A549 (cell line): ENCODE measurements around the gene THPO. TPM values are rescaled to one million over a fixed set of nuclear protein-coding genes. Genes with fewer than 3 reads are reported as not detected.

Source experiments
- ATAC-seq, 2 experiments: fragments of 200-7000 bp in 1 of 2; fragments of >200 bp in 1 of 2; cut with Nextera tagmentation in 1 of 2; cut with Tn5 transposase in 1 of 2; 3 replicates each; pipeline versions ENCODE4 v1.8.0 to v1.9.1; 2018 to 2020; ENCODE audit warnings: mild to moderate bottlenecking in 1 of 2, moderate library complexity in 1 of 2
- CTCF ChIA-PET: fragments of 300-600 bp; sonication (Branson Sonifier 250); formaldehyde crosslinking; extraction: SDS; loops from one replicate; lab custom pipeline; 2021; ENCODE audit warnings: antibody characterized with exemption, inconsistent platforms; lab: Yijun Ruan, JAX
- POLR2A ChIA-PET: fragments of 350-600 bp; formaldehyde crosslinking; extraction: SDS; loops from one replicate; lab custom pipeline; 2021; ENCODE audit warnings: antibody characterized with exemption, inconsistent platforms; lab: Yijun Ruan, JAX
- DNase-seq, 2 experiments: peaks; one replicate each; pipeline versions ENCODE4 v3.0.0 to v3.0.0-alpha.2; 2011 to 2016; ENCODE audit warnings: low read depth in 1 of 2, low spot score in 1 of 2
- FAIRE-seq: peaks from 2 replicates; lab custom pipeline; 2011; peaks lifted over from hg19 to GRCh38; lab: Jason Lieb, UNC
- H3K27ac ChIP-seq, 2 experiments: fragments of >200 bp; sonication (Bioruptor Twin); formaldehyde crosslinking; 3 replicates each; pipeline ENCODE4 v1.5.1; 2016 to 2017
- H3K4me1 ChIP-seq: fragments of >200 bp; sonication (Bioruptor Twin); formaldehyde crosslinking; 3 replicates; pipeline ENCODE4 v1.6.1; 2016
- H3K4me2 ChIP-seq: fragments of >200 bp; sonication (Bioruptor Twin); formaldehyde crosslinking; 3 replicates; pipeline ENCODE4 v1.6.1; 2016
- H3K4me3 ChIP-seq: fragments of >200 bp; sonication (Bioruptor Twin); formaldehyde crosslinking; 3 replicates; pipeline ENCODE4 v1.5.1; 2016
- H3K9me3 ChIP-seq: fragments of >200 bp; sonication (Bioruptor Twin); formaldehyde crosslinking; 3 replicates; pipeline ENCODE4 v1.6.1; 2016
- CBX2 ChIP-seq: fragments of 200-600 bp; sonication (generic); IDR thresholded peaks from 2 replicates; pipeline ENCODE4 v1.6.1; 2016; ENCODE audit warnings: low read depth, mild to moderate bottlenecking, borderline replicate concordance
- CBX8 ChIP-seq: fragments of 200-600 bp; sonication (generic); IDR thresholded peaks from 2 replicates; pipeline ENCODE4 v1.6.1; 2016
- CEBPB ChIP-seq, 2 experiments: fragments of >200 bp in 1 of 2; sonication (Bioruptor Twin) in 1 of 2; formaldehyde crosslinking in 1 of 2; IDR thresholded peaks; 2 replicates each; pipeline ENCODE4 v1.6.1; 2012 to 2016
- EHMT2 ChIP-seq: fragments of 200-600 bp; sonication (generic); IDR thresholded peaks from 2 replicates; pipeline ENCODE4 v1.6.1; 2016; ENCODE audit warnings: antibody characterized with exemption, low read depth, mild to moderate bottlenecking, moderate library complexity
- GATA3 ChIP-seq: IDR thresholded peaks from 2 replicates; pipeline ENCODE4 v1.6.1; 2012; ENCODE audit warnings: borderline replicate concordance
- HEYL ChIP-seq: fragments of 250-450 bp; sonication (Bioruptor Pico); IDR thresholded peaks from 2 replicates; pipeline ENCODE4 v1.8.0; 2021; ENCODE audit warnings: mild to moderate bottlenecking, moderate library complexity
- HOXA7 ChIP-seq: fragments of 250-450 bp; sonication (Bioruptor Pico); IDR thresholded peaks from 2 replicates; pipeline ENCODE4 v1.5.0; 2020; ENCODE audit warnings: mild to moderate bottlenecking, moderate library complexity
- HOXB13 ChIP-seq: fragments of 250-450 bp; sonication (Bioruptor Pico); IDR thresholded peaks from 2 replicates; pipeline ENCODE4 v1.5.0; 2020; ENCODE audit warnings: low read depth, mild to moderate bottlenecking, moderate library complexity
- HOXB5 ChIP-seq: fragments of 250-450 bp; sonication (Bioruptor Pico); IDR thresholded peaks from 2 replicates; pipeline ENCODE4 v1.5.0; 2020; ENCODE audit warnings: mild to moderate bottlenecking, moderate library complexity
- JUNB ChIP-seq: fragments of >200 bp; sonication (Bioruptor Twin); formaldehyde crosslinking; IDR thresholded peaks from 2 replicates; pipeline ENCODE4 v1.6.1; 2016
- MAFK ChIP-seq: fragments of 450-650 bp; IDR thresholded peaks from 2 replicates; pipeline ENCODE4 v1.6.1; 2014; ENCODE audit not compliant: partially characterized antibody
- MYC ChIP-seq: IDR thresholded peaks from 2 replicates; pipeline ENCODE4 v1.6.1; 2012; ENCODE audit warnings: mild to moderate bottlenecking, inconsistent platforms, low read length, improper control_type of control experiment, borderline replicate concordance
- NFE2L2 ChIP-seq: fragments of 150-350 bp; conservative IDR thresholded peaks from 2 replicates; pipeline ENCODE4 v1.6.1; 2014; ENCODE audit warnings: low read length
- NPAS2 ChIP-seq: fragments of 250-450 bp; sonication (Bioruptor Pico); IDR thresholded peaks from 2 replicates; pipeline ENCODE4 v1.8.0; 2022; ENCODE audit warnings: mild to moderate bottlenecking, moderate library complexity, borderline replicate concordance
- POLR2A ChIP-seq: IDR thresholded peaks from 2 replicates; pipeline ENCODE4 v1.6.1; 2012; ENCODE audit warnings: mild to moderate bottlenecking, low read length
- RAD21 ChIP-seq, 2 experiments: fragments of >200 bp in 1 of 2; sonication (Bioruptor Twin) in 1 of 2; formaldehyde crosslinking in 1 of 2; IDR thresholded peaks in 1 of 2; conservative IDR thresholded peaks in 1 of 2; 2 replicates in 1 of 2; 3 replicates in 1 of 2; pipeline ENCODE4 v1.6.1; 2012 to 2018; ENCODE audit warnings: inconsistent platforms in 1 of 2
- RARB ChIP-seq: fragments of 250-450 bp; sonication (Bioruptor Pico); IDR thresholded peaks from 2 replicates; pipeline ENCODE4 v1.8.0; 2021; ENCODE audit warnings: mild to moderate bottlenecking, moderate library complexity
- RCOR1 ChIP-seq: fragments of 150-350 bp; IDR thresholded peaks from 2 replicates; pipeline ENCODE4 v1.6.1; 2014; ENCODE audit warnings: antibody characterized with exemption, low read length, low read depth
- TP53 ChIP-seq: fragments of 250-450 bp; sonication (Bioruptor Pico); IDR thresholded peaks from 2 replicates; pipeline ENCODE4 v1.5.0; 2021; ENCODE audit warnings: mild to moderate bottlenecking, moderate library complexity
- ZFP36 ChIP-seq: fragments of 450-650 bp; IDR thresholded peaks from 2 replicates; pipeline ENCODE4 v1.6.1; 2014; ENCODE audit warnings: borderline replicate concordance; ENCODE audit not compliant: partially characterized antibody
- ZNF302 ChIP-seq: fragments of 250-450 bp; sonication (Bioruptor Pico); IDR thresholded peaks from 2 replicates; pipeline ENCODE4 v1.9.0; 2021; ENCODE audit warnings: inconsistent platforms, mild to moderate bottlenecking, moderate library complexity
- ZSCAN20 ChIP-seq: fragments of 250-450 bp; sonication (Bioruptor Pico); IDR thresholded peaks from 2 replicates; pipeline ENCODE4 v1.8.0; 2022; ENCODE audit warnings: mild to moderate bottlenecking, moderate library complexity
- WGBS: methylation state at CpG from one replicate; pipeline ENCODE4 v1.1.6; 2017; ENCODE audit errors: missing lambda C conversion rate; 5-methylcytosine and 5-hydroxymethylcytosine counted together
- polyA plus RNA-seq, 4 experiments: library from polyadenylated mRNA; depleted of rRNA in 3 of 4; stranded (reverse); fragments of >200 nt; fragmentation: RNase III in 1 of 4; extraction: RNeasy Plus Mini Kit Qiagen cat#74134 plus additional on column Dnase treatment in 1 of 4; gene quantifications; 2 replicates in 3 of 4; 3 replicates in 1 of 4; pipeline ENCODE4 v1.2.3, GENCODE V29; 2011 to 2017
- TF ChIP-seq, protein P1 (sequence below): fragments of 150-350 bp; IDR thresholded peaks from 2 replicates; pipeline ENCODE4 v1.6.1; 2014; ENCODE audit warnings: low read depth, mild to moderate bottlenecking, low read length
- TF ChIP-seq, protein P2 (sequence below): fragments of 200-600 bp; sonication (generic); IDR thresholded peaks from 2 replicates; pipeline ENCODE4 v1.6.1; 2016; ENCODE audit warnings: antibody characterized with exemption, mild to moderate bottlenecking, moderate library complexity
- TF ChIP-seq, protein P3 (sequence below): IDR thresholded peaks from 2 replicates; pipeline ENCODE4 v1.6.1; 2012
- TF ChIP-seq, protein P4 (sequence below): IDR thresholded peaks from 2 replicates; pipeline ENCODE4 v1.6.1; 2012; ENCODE audit warnings: low read depth, borderline replicate concordance

The THPO gene
- polyA plus RNA-seq, 2 of the 4 experiments (the other 2 are of a cell fraction): 0.06 TPM; not detected in 1

DNA sequence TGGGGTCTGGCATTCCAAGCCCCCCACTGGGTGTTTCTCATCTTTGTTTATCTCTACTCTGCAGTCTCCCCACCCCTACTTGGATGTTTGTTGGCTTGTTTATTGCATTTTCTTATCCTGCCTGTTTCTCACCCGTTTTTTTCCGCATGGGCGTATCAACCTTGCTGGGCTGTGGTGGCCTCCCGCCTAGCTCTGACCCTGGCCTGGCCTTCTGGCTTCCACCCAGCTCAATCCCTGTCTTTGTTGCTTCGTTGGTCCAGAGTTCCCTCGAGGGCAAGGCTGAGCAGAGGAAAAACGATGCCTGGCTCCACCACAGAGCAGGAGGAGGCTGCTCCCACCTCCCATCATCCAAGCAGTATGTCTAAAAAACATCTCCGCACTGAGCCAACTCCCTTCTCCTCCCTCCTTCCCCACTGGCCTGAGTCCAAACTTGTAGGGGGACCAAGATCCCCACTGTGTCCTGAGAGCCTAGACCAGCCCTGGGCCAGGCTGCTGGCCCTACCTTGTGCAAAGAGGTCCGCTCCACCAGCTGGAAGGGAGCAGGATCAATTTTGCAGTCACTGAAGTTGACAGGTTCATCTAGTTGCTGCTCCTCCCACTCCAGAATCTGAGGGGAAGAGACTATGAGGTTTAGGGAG, 26.4 kb downstream of the THPO start:
- H3K4me3 ChIP-seq: no peak overlapping the region
- CTCF ChIA-PET: interaction anchor here (1.2 to 2.1 kb wide), 3 partner anchors 10 to 24 kb away, joined by 3 to 4 read pairs (median 3); partner anchors contain the start of genes CLCN2 and POLR2H
- FAIRE-seq (no peak), ATAC-seq (no peak), DNase-seq (no peak)
- TF ChIP-seq, protein P1, sequence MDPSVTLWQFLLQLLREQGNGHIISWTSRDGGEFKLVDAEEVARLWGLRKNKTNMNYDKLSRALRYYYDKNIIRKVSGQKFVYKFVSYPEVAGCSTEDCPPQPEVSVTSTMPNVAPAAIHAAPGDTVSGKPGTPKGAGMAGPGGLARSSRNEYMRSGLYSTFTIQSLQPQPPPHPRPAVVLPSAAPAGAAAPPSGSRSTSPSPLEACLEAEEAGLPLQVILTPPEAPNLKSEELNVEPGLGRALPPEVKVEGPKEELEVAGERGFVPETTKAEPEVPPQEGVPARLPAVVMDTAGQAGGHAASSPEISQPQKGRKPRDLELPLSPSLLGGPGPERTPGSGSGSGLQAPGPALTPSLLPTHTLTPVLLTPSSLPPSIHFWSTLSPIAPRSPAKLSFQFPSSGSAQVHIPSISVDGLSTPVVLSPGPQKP: no peak
- TF ChIP-seq, protein P2, sequence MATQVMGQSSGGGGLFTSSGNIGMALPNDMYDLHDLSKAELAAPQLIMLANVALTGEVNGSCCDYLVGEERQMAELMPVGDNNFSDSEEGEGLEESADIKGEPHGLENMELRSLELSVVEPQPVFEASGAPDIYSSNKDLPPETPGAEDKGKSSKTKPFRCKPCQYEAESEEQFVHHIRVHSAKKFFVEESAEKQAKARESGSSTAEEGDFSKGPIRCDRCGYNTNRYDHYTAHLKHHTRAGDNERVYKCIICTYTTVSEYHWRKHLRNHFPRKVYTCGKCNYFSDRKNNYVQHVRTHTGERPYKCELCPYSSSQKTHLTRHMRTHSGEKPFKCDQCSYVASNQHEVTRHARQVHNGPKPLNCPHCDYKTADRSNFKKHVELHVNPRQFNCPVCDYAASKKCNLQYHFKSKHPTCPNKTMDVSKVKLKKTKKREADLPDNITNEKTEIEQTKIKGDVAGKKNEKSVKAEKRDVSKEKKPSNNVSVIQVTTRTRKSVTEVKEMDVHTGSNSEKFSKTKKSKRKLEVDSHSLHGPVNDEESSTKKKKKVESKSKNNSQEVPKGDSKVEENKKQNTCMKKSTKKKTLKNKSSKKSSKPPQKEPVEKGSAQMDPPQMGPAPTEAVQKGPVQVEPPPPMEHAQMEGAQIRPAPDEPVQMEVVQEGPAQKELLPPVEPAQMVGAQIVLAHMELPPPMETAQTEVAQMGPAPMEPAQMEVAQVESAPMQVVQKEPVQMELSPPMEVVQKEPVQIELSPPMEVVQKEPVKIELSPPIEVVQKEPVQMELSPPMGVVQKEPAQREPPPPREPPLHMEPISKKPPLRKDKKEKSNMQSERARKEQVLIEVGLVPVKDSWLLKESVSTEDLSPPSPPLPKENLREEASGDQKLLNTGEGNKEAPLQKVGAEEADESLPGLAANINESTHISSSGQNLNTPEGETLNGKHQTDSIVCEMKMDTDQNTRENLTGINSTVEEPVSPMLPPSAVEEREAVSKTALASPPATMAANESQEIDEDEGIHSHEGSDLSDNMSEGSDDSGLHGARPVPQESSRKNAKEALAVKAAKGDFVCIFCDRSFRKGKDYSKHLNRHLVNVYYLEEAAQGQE: no peak
- TF ChIP-seq EHMT2 (no peak), GATA3 (no peak), HOXA7 (CRISPR knock-in tag) (no peak), POLR2A (no peak), NPAS2 (CRISPR knock-in tag) (no peak)
- TF ChIP-seq, protein P3, sequence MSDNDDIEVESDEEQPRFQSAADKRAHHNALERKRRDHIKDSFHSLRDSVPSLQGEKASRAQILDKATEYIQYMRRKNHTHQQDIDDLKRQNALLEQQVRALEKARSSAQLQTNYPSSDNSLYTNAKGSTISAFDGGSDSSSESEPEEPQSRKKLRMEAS: no peak
- WGBS: 63% methylated on average over 7 of the region's 9 CpGs
- POLR2A ChIA-PET: interaction anchor here (0.9 kb wide), 1 partner anchor 11 kb away, joined by 4 read pairs; no protein-coding TSS in a partner anchor
- H3K4me2 ChIP-seq: no peak overlapping the region
- no peak overlapping the region for H3K27ac ChIP-seq
- no peaks in the 10 kb centered on the region for H3K9me3 ChIP-seq
- H3K4me1 ChIP-seq: no peaks in the 10 kb centered on the region

DNA sequence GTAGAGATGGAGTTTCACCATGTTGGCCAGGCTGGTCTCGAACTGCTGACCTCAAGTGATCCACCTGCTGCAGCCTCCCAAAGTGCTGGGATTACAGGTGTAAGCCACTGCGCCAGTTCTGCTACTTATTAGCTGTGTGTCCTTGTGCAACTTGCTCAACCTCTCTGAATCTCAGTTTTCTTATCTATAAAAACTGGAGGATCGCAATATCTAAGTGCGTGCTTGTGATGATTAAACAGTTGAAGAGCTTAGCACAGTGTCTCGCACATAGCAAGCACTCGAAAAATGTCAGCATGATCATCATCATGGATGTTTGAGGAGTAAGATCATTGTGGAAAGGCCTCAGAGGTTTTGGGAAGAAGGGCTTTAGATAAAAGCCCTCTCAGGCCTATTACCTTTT, 27.4 kb downstream of the THPO start:
- Histone ChIP-seq H3K27ac (no peak overlapping the region), H3K4me2 (no peak overlapping the region), H3K4me3 (no peak overlapping the region)
- no peak for ATAC-seq
- POLR2A ChIA-PET: interaction anchor here (0.9 kb wide), 1 partner anchor 12 kb away, joined by 4 read pairs; no protein-coding TSS in a partner anchor
- WGBS: 84% methylated on average over 6 of the region's 6 CpGs
- TF ChIP-seq RARB (CRISPR knock-in tag) (no peak), CBX2 (no peak), HEYL (no peak), HOXA7 (CRISPR knock-in tag) (no peak), CBX8 (no peak), TP53 (CRISPR knock-in tag) (no peak), JUNB (no peak), HOXB5 (CRISPR knock-in tag) (no peak), HOXB13 (CRISPR knock-in tag) (no peak), RCOR1 (no peak), ZNF302 (no peak), NFE2L2 (no peak), CEBPB (IDR thresholded peaks at IDR 0.05) (no peak), ZSCAN20 (no peak), ZFP36 (no peak), MAFK (no peak), MYC (no peak), RAD21 (conservative IDR thresholded peaks at IDR 0.05 in 1 of 2, IDR thresholded peaks at IDR 0.05 in 1 of 2) (no peak)
- TF ChIP-seq, protein P4, sequence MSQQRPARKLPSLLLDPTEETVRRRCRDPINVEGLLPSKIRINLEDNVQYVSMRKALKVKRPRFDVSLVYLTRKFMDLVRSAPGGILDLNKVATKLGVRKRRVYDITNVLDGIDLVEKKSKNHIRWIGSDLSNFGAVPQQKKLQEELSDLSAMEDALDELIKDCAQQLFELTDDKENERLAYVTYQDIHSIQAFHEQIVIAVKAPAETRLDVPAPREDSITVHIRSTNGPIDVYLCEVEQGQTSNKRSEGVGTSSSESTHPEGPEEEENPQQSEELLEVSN: no peak
- TF ChIP-seq, all 56 proteins: peak for 0
- Histone ChIP-seq H3K9me3 (no peaks in the 10 kb centered on the region), H3K4me1 (peaks cover 4% of the 10 kb centered on the region; the same call in 2 of the 3 replicates)
- DNase-seq: no peak
- CTCF ChIA-PET: interaction anchor here (2.1 kb wide), 1 partner anchor 21 kb away, joined by 4 read pairs; no protein-coding TSS in a partner anchor
- no peak for FAIRE-seq
